Neural cell (in vitro differentiated cells): Measurements from ENCODE around the gene RASSF8. TPM values are rescaled to one million over a fixed set of nuclear protein-coding genes. Genes with fewer than 3 reads are reported as not detected.

Source experiments
- H2AFZ ChIP-seq: fragments of 200-600, 300-800 bp; sonication (generic), shearing (Covaris generic); 2 replicates; pipeline ENCODE4 v1.6.0; 2014; ENCODE audit warnings: low read depth, mild to moderate bottlenecking, antibody characterized with exemption, low read length, moderate library complexity
- H3F3A ChIP-seq: fragments of 200-600 bp; shearing (Covaris generic); 2 replicates; pipeline ENCODE4 v1.6.1; 2016; ENCODE audit warnings: mild to moderate bottlenecking, moderate library complexity, mixed read lengths, antibody characterized with exemption, low read length; ENCODE audit not compliant: insufficient read depth, poor library complexity, severe bottlenecking
- H3K27ac ChIP-seq: fragments of 200-600, 300-800 bp; sonication (generic), shearing (Covaris generic); 2 replicates; pipeline ENCODE4 v1.5.1; 2014; ENCODE audit warnings: mild to moderate bottlenecking, low read length, moderate library complexity
- H3K27me3 ChIP-seq: fragments of 300-800, 200-600 bp; sonication (generic), shearing (Covaris generic); 2 replicates; pipeline ENCODE4 v1.6.0; 2014; ENCODE audit warnings: mild to moderate bottlenecking, low read depth, low read length, moderate library complexity; ENCODE audit not compliant: insufficient read depth
- H3K36me3 ChIP-seq: fragments of 300-800, 200-600 bp; sonication (generic), shearing (Covaris generic); 2 replicates; pipeline ENCODE4 v1.5.1; 2014; ENCODE audit warnings: mild to moderate bottlenecking, antibody characterized with exemption, low read length, moderate library complexity; ENCODE audit not compliant: insufficient read depth
- H3K4me2 ChIP-seq: fragments of 300-800, 200-600 bp; sonication (generic), shearing (Covaris generic); 2 replicates; pipeline ENCODE4 v1.6.0; 2014; ENCODE audit warnings: mild to moderate bottlenecking, low read length
- H3K4me3 ChIP-seq: fragments of 300-800, 200-600 bp; sonication (generic), shearing (Covaris generic); 2 replicates; pipeline ENCODE4 v1.5.1; 2014; ENCODE audit warnings: mild to moderate bottlenecking, low read length, moderate library complexity
- H3K79me2 ChIP-seq: fragments of 200-600 bp; shearing (Covaris generic); replicated peaks from 2 replicates; pipeline ENCODE4 v1.6.0; 2014; ENCODE audit warnings: mild to moderate bottlenecking, low read length, moderate library complexity; ENCODE audit not compliant: insufficient read depth
- H3K9ac ChIP-seq: fragments of 300-800, 200-600 bp; sonication (generic), shearing (Covaris generic); 2 replicates; pipeline ENCODE4 v1.6.1; 2016; ENCODE audit warnings: mild to moderate bottlenecking, low read length, mixed read lengths
- H3K9me2 ChIP-seq: fragments of 200-600 bp; shearing (Covaris generic); 2 replicates; pipeline ENCODE4 v1.6.1; 2016; ENCODE audit warnings: mild to moderate bottlenecking, low read length, mixed read lengths; ENCODE audit not compliant: insufficient read depth
- H3K9me3 ChIP-seq: fragments of 200-600, 300-800 bp; sonication (generic), shearing (Covaris generic); 2 replicates; pipeline ENCODE4 v1.6.1; 2016; ENCODE audit warnings: mild to moderate bottlenecking, mixed run types, low read length, moderate library complexity, mixed read lengths
- H4K20me1 ChIP-seq: fragments of 200-600 bp; shearing (Covaris generic); 2 replicates; pipeline ENCODE4 v1.6.1; 2016; ENCODE audit warnings: mild to moderate bottlenecking, mixed run types; ENCODE audit not compliant: insufficient read depth
- EP300 ChIP-seq: fragments of 450-650 bp; conservative IDR thresholded peaks from 2 replicates; pipeline ENCODE4 v1.6.1; 2014; ENCODE audit warnings: antibody characterized with exemption, mild to moderate bottlenecking, moderate library complexity; ENCODE audit not compliant: poor library complexity, severe bottlenecking
- EZH2 ChIP-seq: fragments of 200-600, 300-800 bp; shearing (Covaris generic), sonication (generic); IDR thresholded peaks from 2 replicates; pipeline ENCODE4 v1.6.1; 2014; ENCODE audit warnings: antibody characterized with exemption, low read length, borderline replicate concordance, mild to moderate bottlenecking; ENCODE audit not compliant: insufficient read depth, poor library complexity, severe bottlenecking
- MXI1 ChIP-seq: fragments of 450-650 bp; conservative IDR thresholded peaks from 2 replicates; pipeline ENCODE4 v1.6.1; 2014; ENCODE audit warnings: antibody characterized with exemption, mild to moderate bottlenecking; ENCODE audit not compliant: poor library complexity, severe bottlenecking
- POLR2AphosphoS5 ChIP-seq: IDR thresholded peaks from 2 replicates; pipeline ENCODE4 v1.6.1; 2012
- RAD21 ChIP-seq: fragments of 450-650 bp; conservative IDR thresholded peaks from 2 replicates; pipeline ENCODE4 v1.6.1; 2014; ENCODE audit warnings: antibody characterized with exemption, mild to moderate bottlenecking, moderate library complexity
- SMC3 ChIP-seq: fragments of 450-650 bp; conservative IDR thresholded peaks from 2 replicates; pipeline ENCODE4 v1.6.1; 2014; ENCODE audit warnings: antibody characterized with exemption, mild to moderate bottlenecking, moderate library complexity; ENCODE audit not compliant: poor library complexity
- TAF1 ChIP-seq: IDR thresholded peaks from 2 replicates; pipeline ENCODE4 v1.6.1; 2012; ENCODE audit warnings: low read depth
- polyA plus RNA-seq: library from polyadenylated mRNA; depleted of rRNA; stranded (reverse); fragments of >200 nt; gene quantifications from 2 replicates; pipeline ENCODE4 v1.2.3, GENCODE V29; 2014
- TF ChIP-seq, protein P1 (sequence below): fragments of 450-650 bp; IDR thresholded peaks from 2 replicates; pipeline ENCODE4 v1.5.1; 2014; ENCODE audit warnings: antibody characterized with exemption, mild to moderate bottlenecking, moderate library complexity; ENCODE audit not compliant: poor library complexity, severe bottlenecking
- TF ChIP-seq, protein P2 (sequence below): IDR thresholded peaks from 2 replicates; pipeline ENCODE4 v1.6.1; 2012; ENCODE audit warnings: borderline replicate concordance

Gene RASSF8
- polyA plus RNA-seq, 1 donor from 2014 or later, result 11.4 TPM

- H2AFZ ChIP-seq, result no peak overlapping the region
- H3K9ac ChIP-seq, result no peak overlapping the region
- H3K27ac ChIP-seq, result no peak overlapping the region
- H3K36me3 ChIP-seq, result no peaks in the 10 kb centered on the region
- TF ChIP-seq, protein P1, sequence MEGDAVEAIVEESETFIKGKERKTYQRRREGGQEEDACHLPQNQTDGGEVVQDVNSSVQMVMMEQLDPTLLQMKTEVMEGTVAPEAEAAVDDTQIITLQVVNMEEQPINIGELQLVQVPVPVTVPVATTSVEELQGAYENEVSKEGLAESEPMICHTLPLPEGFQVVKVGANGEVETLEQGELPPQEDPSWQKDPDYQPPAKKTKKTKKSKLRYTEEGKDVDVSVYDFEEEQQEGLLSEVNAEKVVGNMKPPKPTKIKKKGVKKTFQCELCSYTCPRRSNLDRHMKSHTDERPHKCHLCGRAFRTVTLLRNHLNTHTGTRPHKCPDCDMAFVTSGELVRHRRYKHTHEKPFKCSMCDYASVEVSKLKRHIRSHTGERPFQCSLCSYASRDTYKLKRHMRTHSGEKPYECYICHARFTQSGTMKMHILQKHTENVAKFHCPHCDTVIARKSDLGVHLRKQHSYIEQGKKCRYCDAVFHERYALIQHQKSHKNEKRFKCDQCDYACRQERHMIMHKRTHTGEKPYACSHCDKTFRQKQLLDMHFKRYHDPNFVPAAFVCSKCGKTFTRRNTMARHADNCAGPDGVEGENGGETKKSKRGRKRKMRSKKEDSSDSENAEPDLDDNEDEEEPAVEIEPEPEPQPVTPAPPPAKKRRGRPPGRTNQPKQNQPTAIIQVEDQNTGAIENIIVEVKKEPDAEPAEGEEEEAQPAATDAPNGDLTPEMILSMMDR, result no peak
- TF ChIP-seq, protein P2, sequence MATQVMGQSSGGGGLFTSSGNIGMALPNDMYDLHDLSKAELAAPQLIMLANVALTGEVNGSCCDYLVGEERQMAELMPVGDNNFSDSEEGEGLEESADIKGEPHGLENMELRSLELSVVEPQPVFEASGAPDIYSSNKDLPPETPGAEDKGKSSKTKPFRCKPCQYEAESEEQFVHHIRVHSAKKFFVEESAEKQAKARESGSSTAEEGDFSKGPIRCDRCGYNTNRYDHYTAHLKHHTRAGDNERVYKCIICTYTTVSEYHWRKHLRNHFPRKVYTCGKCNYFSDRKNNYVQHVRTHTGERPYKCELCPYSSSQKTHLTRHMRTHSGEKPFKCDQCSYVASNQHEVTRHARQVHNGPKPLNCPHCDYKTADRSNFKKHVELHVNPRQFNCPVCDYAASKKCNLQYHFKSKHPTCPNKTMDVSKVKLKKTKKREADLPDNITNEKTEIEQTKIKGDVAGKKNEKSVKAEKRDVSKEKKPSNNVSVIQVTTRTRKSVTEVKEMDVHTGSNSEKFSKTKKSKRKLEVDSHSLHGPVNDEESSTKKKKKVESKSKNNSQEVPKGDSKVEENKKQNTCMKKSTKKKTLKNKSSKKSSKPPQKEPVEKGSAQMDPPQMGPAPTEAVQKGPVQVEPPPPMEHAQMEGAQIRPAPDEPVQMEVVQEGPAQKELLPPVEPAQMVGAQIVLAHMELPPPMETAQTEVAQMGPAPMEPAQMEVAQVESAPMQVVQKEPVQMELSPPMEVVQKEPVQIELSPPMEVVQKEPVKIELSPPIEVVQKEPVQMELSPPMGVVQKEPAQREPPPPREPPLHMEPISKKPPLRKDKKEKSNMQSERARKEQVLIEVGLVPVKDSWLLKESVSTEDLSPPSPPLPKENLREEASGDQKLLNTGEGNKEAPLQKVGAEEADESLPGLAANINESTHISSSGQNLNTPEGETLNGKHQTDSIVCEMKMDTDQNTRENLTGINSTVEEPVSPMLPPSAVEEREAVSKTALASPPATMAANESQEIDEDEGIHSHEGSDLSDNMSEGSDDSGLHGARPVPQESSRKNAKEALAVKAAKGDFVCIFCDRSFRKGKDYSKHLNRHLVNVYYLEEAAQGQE, result no peak
- no peak for TF ChIP-seq RAD21
- no peak for TF ChIP-seq MXI1
- TF ChIP-seq SMC3, result no peak
- no peak for TF ChIP-seq EP300
- no peak for TF ChIP-seq POLR2AphosphoS5
- no peak for TF ChIP-seq TAF1
- no peak for TF ChIP-seq EZH2
- H3K9me2 ChIP-seq, result no peaks in the 10 kb centered on the region
- no peak overlapping the region for H3K4me3 ChIP-seq
- no peaks in the 10 kb centered on the region for H3K9me3 ChIP-seq
- no peaks in the 10 kb centered on the region for H3K27me3 ChIP-seq
- H3F3A ChIP-seq, result no peaks in the 10 kb centered on the region
- peaks cover 23% of the 10 kb centered on the region for H3K79me2 ChIP-seq
- no peak overlapping the region for H3K4me2 ChIP-seq
- no peaks in the 10 kb centered on the region for H4K20me1 ChIP-seq
Observed at GRCh38 chr12:25971654-25972041, 13.2 kb downstream of the RASSF8 start.

- H3K27me3 ChIP-seq, result no peaks in the 10 kb centered on the region
- no peak overlapping the region for H3K9ac ChIP-seq
- no peaks in the 10 kb centered on the region for H3K9me3 ChIP-seq
- H3K4me2 ChIP-seq, result no peak overlapping the region
- H3K79me2 ChIP-seq, result peaks cover 22% of the 10 kb centered on the region
- no peaks in the 10 kb centered on the region for H4K20me1 ChIP-seq
- H3K4me3 ChIP-seq, result no peak overlapping the region
- TF ChIP-seq TAF1 (no peak), RAD21 (no peak), MXI1 (no peak), EP300 (no peak), SMC3 (no peak), EZH2 (no peak), POLR2AphosphoS5 (no peak)
- TF ChIP-seq, protein P1, result no peak
- TF ChIP-seq, protein P2, result no peak
- H3K36me3 ChIP-seq, result no peaks in the 10 kb centered on the region
- no peak overlapping the region for H2AFZ ChIP-seq
- H3K9me2 ChIP-seq, result no peaks in the 10 kb centered on the region
- H3F3A ChIP-seq, result no peaks in the 10 kb centered on the region
- H3K27ac ChIP-seq, result no peak overlapping the region
Observed at GRCh38 chr12:25972783-25973182, 14.3 kb downstream of the RASSF8 start.
